Type B pancreatic cell (in vitro differentiated cells): Measurements from ENCODE around the gene CPS1. TPM values are rescaled to one million over a fixed set of nuclear protein-coding genes. Genes with fewer than 3 reads are reported as not detected.

Source experiments
- DNase-seq: peaks from one replicate; pipeline ENCODE4 v3.0.0; 2021; ENCODE audit warnings: mixed read lengths; ENCODE audit not compliant: unreplicated experiment; ENCODE audit errors: extremely low spot score
- H3K27ac Mint-ChIP-seq: 2 replicates; pipeline ENCODE4 v1.8.0; 2021; ENCODE audit warnings: mild to moderate bottlenecking, mixed read lengths
- H3K27me3 Mint-ChIP-seq: 2 replicates; pipeline ENCODE4 v1.8.0; 2021; ENCODE audit warnings: mixed read lengths
- H3K36me3 Mint-ChIP-seq: 2 replicates; pipeline ENCODE4 v1.8.0; 2021; ENCODE audit warnings: mixed read lengths
- H3K4me1 Mint-ChIP-seq: one replicate; pipeline ENCODE4 v1.8.0; 2021; ENCODE audit warnings: mixed read lengths; ENCODE audit not compliant: unreplicated experiment
- H3K4me3 Mint-ChIP-seq: 2 replicates; pipeline ENCODE4 v1.8.0; 2021; ENCODE audit warnings: mild to moderate bottlenecking, mixed read lengths
- H3K9me3 Mint-ChIP-seq: 2 replicates; pipeline ENCODE4 v1.8.0; 2021; ENCODE audit warnings: mixed read lengths
- CTCF ChIP-seq: fragments of 200-600 bp; sonication (generic); conservative IDR thresholded peaks from 2 replicates; pipeline ENCODE4 v1.5.0; 2021; ENCODE audit warnings: antibody characterized with exemption, mild to moderate bottlenecking
- total RNA-seq: library from RNA; stranded (reverse); gene quantifications from 2 replicates; pipeline ENCODE4 v1.2.1, GENCODE V29; 2021; ENCODE audit warnings: low replicate concordance

CPS1 gene
- total RNA-seq, 1 donor from 2014 or later: 33.2 TPM

DNA sequence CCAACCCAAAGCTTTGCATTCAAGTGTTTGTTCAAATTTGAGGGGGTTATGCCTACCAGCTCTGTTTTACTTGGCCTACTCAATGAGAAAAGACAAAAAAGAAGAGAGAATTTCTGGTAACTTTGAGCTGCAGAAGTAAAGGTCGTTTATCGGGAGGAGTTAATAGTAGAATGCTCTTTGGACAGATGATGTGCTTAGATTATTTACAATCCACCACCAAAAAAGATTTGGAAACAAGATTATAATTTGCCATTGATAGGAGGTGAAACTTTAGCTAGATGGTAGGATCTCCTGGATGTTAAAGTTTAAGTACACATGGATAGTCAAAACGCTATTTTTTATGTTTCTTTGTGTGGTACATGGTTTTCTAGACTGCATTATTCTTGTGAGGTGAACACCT lies 24.9 kb upstream of the CPS1 start:
- Mint-ChIP-seq H3K27ac (no peak overlapping the region), H3K36me3 (no peaks in the 10 kb centered on the region), H3K27me3 (peaks cover 4% of the 10 kb centered on the region), H3K4me1 (no peaks in the 10 kb centered on the region), H3K4me3 (no peak overlapping the region), H3K9me3 (no peaks in the 10 kb centered on the region)
- no peak for DNase-seq
- no peak for TF ChIP-seq CTCF

GRCh38 chr2:210533389-210533788 lies 23.0 kb upstream of the CPS1 start:
- DNase-seq: no peak
- Mint-ChIP-seq H3K9me3 (no peaks in the 10 kb centered on the region), H3K27ac (no peak overlapping the region), H3K4me3 (no peak overlapping the region), H3K4me1 (no peaks in the 10 kb centered on the region), H3K36me3 (no peaks in the 10 kb centered on the region), H3K27me3 (peaks cover 4% of the 10 kb centered on the region)
- TF ChIP-seq CTCF: no peak

- no peaks in the 10 kb centered on the region for H3K9me3 Mint-ChIP-seq
- TF ChIP-seq CTCF: no peak
- H3K27ac Mint-ChIP-seq: no peak overlapping the region
- no peak for DNase-seq
- H3K27me3 Mint-ChIP-seq: peaks cover 4% of the 10 kb centered on the region
- H3K36me3 Mint-ChIP-seq: no peaks in the 10 kb centered on the region
- peaks cover 1% of the 10 kb centered on the region for H3K4me1 Mint-ChIP-seq
- no peak overlapping the region for H3K4me3 Mint-ChIP-seq
Measured at GRCh38 chr2:210534879-210535278, 21.5 kb upstream of the CPS1 start.

GRCh38 chr2:210536973-210537650 lies 19.3 kb upstream of the CPS1 start:
- no peak for DNase-seq
- Mint-ChIP-seq H3K27me3 (peaks cover 8% of the 10 kb centered on the region), H3K9me3 (no peaks in the 10 kb centered on the region), H3K36me3 (no peaks in the 10 kb centered on the region), H3K27ac (no peak overlapping the region), H3K4me1 (peaks cover 9% of the 10 kb centered on the region), H3K4me3 (no peak overlapping the region)
- no peak for TF ChIP-seq CTCF

DNA sequence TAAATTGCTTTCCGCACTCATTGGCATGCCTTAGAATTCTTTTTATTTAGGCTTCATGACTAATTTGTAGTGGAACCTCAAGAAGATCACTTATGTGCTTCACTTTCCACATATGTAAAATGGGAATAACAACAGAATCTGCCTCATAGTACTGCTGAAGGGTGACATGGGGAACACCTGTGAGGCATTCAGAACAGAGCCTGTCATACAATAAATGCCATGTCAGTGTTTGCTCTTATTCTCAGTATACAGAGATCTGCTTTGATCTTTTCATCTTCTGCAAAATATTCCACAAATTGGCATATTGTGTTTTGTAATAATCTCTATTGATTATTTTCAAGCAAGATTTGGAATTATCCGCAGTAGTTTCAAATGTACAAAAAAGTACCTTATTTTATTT lies 17.4 kb upstream of the CPS1 start:
- no peak for DNase-seq
- no peak for TF ChIP-seq CTCF
- Mint-ChIP-seq H3K4me3 (no peak overlapping the region), H3K27ac (no peak overlapping the region), H3K4me1 (peaks cover 9% of the 10 kb centered on the region), H3K36me3 (no peaks in the 10 kb centered on the region), H3K9me3 (no peaks in the 10 kb centered on the region), H3K27me3 (peaks cover 12% of the 10 kb centered on the region)
